Thyroid gland (tissue), 4 donors: ENCODE data around the gene ANGPT4.

ENCODE experiments used
- POLR2A ChIP-seq, 2 donors: fragments of 450-650 bp; IDR thresholded peaks; one replicate each; pipeline ENCODE4 v1.6.1; 2017; ENCODE audit warnings: antibody characterized with exemption in 2 of 2, mild to moderate bottlenecking in 2 of 2, moderate library complexity in 1 of 2
- TF ChIP-seq, protein P1 (sequence below), 6 experiments: fragments of 200-600 bp in 3 of 6; fragments of 450-650 bp in 3 of 6; sonication (generic) in 3 of 6; IDR thresholded peaks; one replicate each; pipeline ENCODE4 v1.5.1; 2016 to 2019; ENCODE audit warnings: antibody characterized with exemption in 6 of 6, mild to moderate bottlenecking in 2 of 6, inconsistent platforms in 1 of 6, moderate library complexity in 1 of 6

DNA sequence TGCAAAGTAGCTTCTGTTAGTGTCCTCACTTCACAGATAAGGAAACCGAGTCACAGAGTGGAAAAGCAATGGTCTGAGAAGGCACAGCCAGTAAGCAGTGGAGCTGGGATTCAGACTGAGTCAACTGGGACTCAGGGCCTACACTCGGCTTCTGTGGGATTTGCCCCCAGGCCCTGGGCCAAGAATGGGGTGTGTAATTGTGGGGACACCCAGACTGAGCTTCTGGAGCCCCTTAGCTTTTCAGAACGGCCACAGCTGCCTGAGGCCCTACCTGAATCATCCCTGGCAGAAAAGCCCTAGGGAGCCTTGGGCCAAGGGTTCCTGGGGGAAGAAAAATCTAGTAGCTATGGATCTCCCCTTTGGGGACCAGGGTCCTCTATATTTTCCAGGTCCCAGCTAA is 6.5 kb downstream of the ANGPT4 start:
- TF ChIP-seq, protein P1, sequence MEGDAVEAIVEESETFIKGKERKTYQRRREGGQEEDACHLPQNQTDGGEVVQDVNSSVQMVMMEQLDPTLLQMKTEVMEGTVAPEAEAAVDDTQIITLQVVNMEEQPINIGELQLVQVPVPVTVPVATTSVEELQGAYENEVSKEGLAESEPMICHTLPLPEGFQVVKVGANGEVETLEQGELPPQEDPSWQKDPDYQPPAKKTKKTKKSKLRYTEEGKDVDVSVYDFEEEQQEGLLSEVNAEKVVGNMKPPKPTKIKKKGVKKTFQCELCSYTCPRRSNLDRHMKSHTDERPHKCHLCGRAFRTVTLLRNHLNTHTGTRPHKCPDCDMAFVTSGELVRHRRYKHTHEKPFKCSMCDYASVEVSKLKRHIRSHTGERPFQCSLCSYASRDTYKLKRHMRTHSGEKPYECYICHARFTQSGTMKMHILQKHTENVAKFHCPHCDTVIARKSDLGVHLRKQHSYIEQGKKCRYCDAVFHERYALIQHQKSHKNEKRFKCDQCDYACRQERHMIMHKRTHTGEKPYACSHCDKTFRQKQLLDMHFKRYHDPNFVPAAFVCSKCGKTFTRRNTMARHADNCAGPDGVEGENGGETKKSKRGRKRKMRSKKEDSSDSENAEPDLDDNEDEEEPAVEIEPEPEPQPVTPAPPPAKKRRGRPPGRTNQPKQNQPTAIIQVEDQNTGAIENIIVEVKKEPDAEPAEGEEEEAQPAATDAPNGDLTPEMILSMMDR (IDR thresholded peaks at IDR 0.05) = no peak
- no peak for TF ChIP-seq POLR2A (IDR thresholded peaks at IDR 0.05)
